ENCODE results near the gene DDX25.
A peak's percentile ranks its signal among the peaks of the same experiment; 100 is the strongest.

Gene DDX25

DNA sequence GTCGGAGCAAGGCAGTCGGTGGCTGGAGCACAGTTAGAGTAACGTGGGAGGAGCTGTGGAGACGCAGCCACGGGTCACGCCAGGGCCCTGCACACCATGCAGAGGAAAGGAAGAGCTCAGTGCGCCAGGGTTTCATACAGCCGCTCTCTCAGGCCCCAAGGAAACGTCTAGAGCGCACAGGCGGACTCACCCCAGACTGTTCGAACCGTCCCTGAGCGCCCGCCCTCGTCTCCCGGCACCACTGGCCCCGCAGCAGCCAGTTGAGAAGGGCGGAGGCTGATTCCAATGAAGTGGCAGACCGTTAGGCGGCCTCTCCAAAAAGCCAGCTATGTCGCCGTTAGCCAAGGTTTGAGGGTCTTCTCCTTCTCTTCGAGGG is 17.3 kb upstream of the DDX25 start:
- Histone ChIP-seq H3K4me3 (ENCODE audit: low read length) (peak overlapping the region; percentile 90), H3K4me2 (ENCODE audit: low read length) (peak overlapping the region; percentile 93), H3K9ac (ENCODE audit: low read depth, low read length) (peak overlapping the region; percentile 83), H3K9me3 (replicated peaks; ENCODE audit: low read length) (no peaks in the 10 kb centered on the region), H3K36me3 (ENCODE audit: insufficient read depth, low read length) (no peaks in the 10 kb centered on the region), H3K27me3 (ENCODE audit: control insufficient read depth, insufficient read depth, low read length) (peaks cover 5% of the 10 kb centered on the region), H3K4me1 (ENCODE audit: control insufficient read depth, insufficient read depth, low read length) (peaks cover 25% of the 10 kb centered on the region)

DNA sequence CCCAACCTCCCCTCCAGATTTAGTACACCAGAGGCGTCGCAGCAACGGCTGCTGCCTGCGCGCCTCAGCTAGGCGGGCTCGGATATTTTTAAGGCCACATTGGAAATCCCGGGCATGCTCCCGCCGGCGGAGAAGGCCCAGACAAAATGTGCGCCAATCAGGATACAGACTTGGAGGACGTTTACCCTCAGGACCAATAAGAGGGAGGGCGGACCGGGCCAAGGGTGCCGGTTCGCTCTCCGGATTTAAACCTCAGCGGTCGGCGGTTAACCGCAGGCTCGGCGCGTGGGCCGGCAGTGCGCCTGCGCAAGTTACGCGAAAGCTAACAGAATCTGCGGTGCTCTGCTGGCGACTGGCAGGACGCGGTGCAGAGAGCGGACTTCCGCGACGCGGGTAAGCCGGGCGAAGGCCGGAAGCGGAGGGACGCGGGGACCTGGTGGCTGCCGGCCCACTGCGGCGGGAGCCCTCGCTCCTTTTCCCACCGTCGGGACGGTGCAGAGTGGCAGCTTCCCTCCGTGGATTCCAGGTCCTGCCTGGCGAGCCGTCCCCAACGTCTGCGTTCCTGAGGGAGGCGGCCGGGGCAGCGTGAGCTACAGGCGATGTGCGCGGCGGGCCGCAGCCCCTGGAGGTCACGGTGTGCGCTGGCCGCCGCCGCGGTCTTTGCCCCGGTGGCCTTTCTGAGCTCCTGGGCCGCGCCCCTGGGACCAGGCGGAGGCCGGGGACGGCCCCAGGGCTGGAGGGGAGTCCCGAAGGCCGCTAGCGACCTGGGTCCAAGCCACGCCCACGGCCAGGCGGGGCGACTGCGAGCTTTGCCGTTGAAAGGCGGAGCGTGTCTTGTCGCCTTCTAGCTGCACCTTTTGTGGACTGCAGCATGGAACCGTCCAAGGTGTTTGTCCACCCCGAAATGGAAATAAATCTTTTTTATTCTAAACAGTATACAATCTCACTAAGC is 16.7 kb upstream of the DDX25 start, which contains the start of gene HYLS1:
TSS of gene HYLS1 (plus strand) at position 296 of the 952 bp plus-strand sequence. CDS start 11,701 bp downstream, outside the sequence.
- Histone ChIP-seq H3K9me3 (replicated peaks; ENCODE audit: low read length) (no peaks in the 10 kb centered on the region), H3K4me1 (ENCODE audit: control insufficient read depth, insufficient read depth, low read length) (peaks cover 30% of the 10 kb centered on the region), H3K9ac (ENCODE audit: low read depth, low read length) (peak within 1 kb of the TSS; percentile 83), H3K36me3 (ENCODE audit: insufficient read depth, low read length) (no peaks in the 10 kb centered on the region), H3K27me3 (ENCODE audit: control insufficient read depth, insufficient read depth, low read length) (no peaks in the 10 kb centered on the region), H3K4me2 (ENCODE audit: low read length) (peak within 1 kb of the TSS; percentile 93), H3K4me3 (ENCODE audit: low read length) (peak within 1 kb of the TSS; percentile 90)

GRCh38 chr11:125890447-125891100 is 13.7 kb upstream of the DDX25 start:
- Histone ChIP-seq H3K9ac (ENCODE audit: low read depth, low read length) (no peak overlapping the region), H3K36me3 (ENCODE audit: insufficient read depth, low read length) (peaks cover 24% of the 10 kb centered on the region), H3K4me2 (ENCODE audit: low read length) (peak overlapping the region; percentile 5), H3K27me3 (ENCODE audit: control insufficient read depth, insufficient read depth, low read length) (no peaks in the 10 kb centered on the region), H3K4me3 (ENCODE audit: low read length) (no peak overlapping the region), H3K9me3 (replicated peaks; ENCODE audit: low read length) (no peaks in the 10 kb centered on the region), H3K4me1 (ENCODE audit: control insufficient read depth, insufficient read depth, low read length) (peaks cover 35% of the 10 kb centered on the region)

GRCh38 chr11:125892071-125892470 is 12.2 kb upstream of the DDX25 start:
- no peaks in the 10 kb centered on the region for H3K9me3 ChIP-seq (replicated peaks; ENCODE audit: low read length)
- H3K36me3 ChIP-seq (ENCODE audit: insufficient read depth, low read length): peaks cover 28% of the 10 kb centered on the region
- H3K4me3 ChIP-seq (ENCODE audit: low read length): no peak overlapping the region
- no peak overlapping the region for H3K9ac ChIP-seq (ENCODE audit: low read depth, low read length)
- peaks cover 34% of the 10 kb centered on the region for H3K4me1 ChIP-seq (ENCODE audit: control insufficient read depth, insufficient read depth, low read length)
- peak overlapping the region; percentile 32 for H3K4me2 ChIP-seq (ENCODE audit: low read length)
- H3K27me3 ChIP-seq (ENCODE audit: control insufficient read depth, insufficient read depth, low read length): no peaks in the 10 kb centered on the region

DNA sequence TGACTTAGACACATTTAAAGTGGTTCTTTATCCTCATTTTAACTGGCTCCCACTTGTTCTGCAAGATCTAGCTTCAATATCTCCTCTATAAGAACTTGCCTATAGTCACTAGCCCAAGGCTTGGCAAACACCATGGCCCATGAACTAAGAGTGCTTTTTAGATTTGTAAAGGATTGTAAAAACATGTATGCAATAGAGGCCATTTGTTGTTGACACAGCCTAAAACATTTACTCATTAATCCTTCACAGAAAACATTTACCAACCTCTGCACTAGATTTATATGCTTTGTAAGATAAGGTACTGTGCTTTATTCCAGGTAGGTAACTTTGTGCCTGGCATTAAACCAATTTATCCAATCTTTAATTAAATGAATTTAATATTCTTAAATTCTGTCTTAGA is 11.3 kb upstream of the DDX25 start:
- Histone ChIP-seq H3K9ac (ENCODE audit: low read depth, low read length) (no peak overlapping the region), H3K4me1 (ENCODE audit: control insufficient read depth, insufficient read depth, low read length) (peaks cover 32% of the 10 kb centered on the region), H3K4me3 (ENCODE audit: low read length) (no peak overlapping the region), H3K36me3 (ENCODE audit: insufficient read depth, low read length) (peaks cover 28% of the 10 kb centered on the region), H3K4me2 (ENCODE audit: low read length) (peak overlapping the region; percentile 20), H3K27me3 (ENCODE audit: control insufficient read depth, insufficient read depth, low read length) (no peaks in the 10 kb centered on the region), H3K9me3 (replicated peaks; ENCODE audit: low read length) (no peaks in the 10 kb centered on the region)

DNA sequence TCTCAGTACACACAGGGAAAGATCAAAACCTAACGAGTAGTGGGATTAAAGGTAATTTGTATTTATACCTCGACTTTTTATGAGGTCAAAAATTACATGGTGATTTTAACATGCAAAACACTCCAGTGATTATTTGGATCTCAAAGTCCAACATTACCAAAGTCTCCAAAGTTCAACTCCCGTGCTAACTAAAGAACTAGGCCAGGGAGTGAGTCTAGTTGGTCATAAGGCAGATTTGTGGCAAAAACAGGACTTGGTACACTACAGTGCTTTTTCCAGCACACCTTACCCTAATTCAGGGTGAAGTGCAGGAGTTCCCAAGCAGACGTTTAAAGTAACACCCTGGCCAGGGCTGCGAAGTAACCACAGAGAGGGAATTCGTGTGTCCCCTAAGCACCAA is 2.4 kb upstream of the DDX25 start:
- H3K4me3 ChIP-seq (ENCODE audit: low read length): peak overlapping the region; percentile 84
- peaks cover 23% of the 10 kb centered on the region for H3K27me3 ChIP-seq (ENCODE audit: control insufficient read depth, insufficient read depth, low read length)
- H3K9me3 ChIP-seq (replicated peaks; ENCODE audit: low read length): no peaks in the 10 kb centered on the region
- H3K9ac ChIP-seq (ENCODE audit: low read depth, low read length): no peak overlapping the region
- peak overlapping the region; percentile 79 for H3K4me2 ChIP-seq (ENCODE audit: low read length)
- H3K4me1 ChIP-seq (ENCODE audit: control insufficient read depth, insufficient read depth, low read length): peaks cover 10% of the 10 kb centered on the region
- H3K36me3 ChIP-seq (ENCODE audit: insufficient read depth, low read length): peaks cover 18% of the 10 kb centered on the region

GRCh38 chr11:125902277-125902926 is 1.9 kb upstream of the DDX25 start:
- H3K4me3 ChIP-seq (ENCODE audit: low read length): peak overlapping the region; percentile 84
- peaks cover 23% of the 10 kb centered on the region for H3K27me3 ChIP-seq (ENCODE audit: control insufficient read depth, insufficient read depth, low read length)
- H3K9me3 ChIP-seq (replicated peaks; ENCODE audit: low read length): no peaks in the 10 kb centered on the region
- H3K4me1 ChIP-seq (ENCODE audit: control insufficient read depth, insufficient read depth, low read length): peaks cover 10% of the 10 kb centered on the region
- H3K4me2 ChIP-seq (ENCODE audit: low read length): peak overlapping the region; percentile 79
- H3K9ac ChIP-seq (ENCODE audit: low read depth, low read length): peak overlapping the region; percentile 84
- H3K36me3 ChIP-seq (ENCODE audit: insufficient read depth, low read length): peaks cover 18% of the 10 kb centered on the region

DNA sequence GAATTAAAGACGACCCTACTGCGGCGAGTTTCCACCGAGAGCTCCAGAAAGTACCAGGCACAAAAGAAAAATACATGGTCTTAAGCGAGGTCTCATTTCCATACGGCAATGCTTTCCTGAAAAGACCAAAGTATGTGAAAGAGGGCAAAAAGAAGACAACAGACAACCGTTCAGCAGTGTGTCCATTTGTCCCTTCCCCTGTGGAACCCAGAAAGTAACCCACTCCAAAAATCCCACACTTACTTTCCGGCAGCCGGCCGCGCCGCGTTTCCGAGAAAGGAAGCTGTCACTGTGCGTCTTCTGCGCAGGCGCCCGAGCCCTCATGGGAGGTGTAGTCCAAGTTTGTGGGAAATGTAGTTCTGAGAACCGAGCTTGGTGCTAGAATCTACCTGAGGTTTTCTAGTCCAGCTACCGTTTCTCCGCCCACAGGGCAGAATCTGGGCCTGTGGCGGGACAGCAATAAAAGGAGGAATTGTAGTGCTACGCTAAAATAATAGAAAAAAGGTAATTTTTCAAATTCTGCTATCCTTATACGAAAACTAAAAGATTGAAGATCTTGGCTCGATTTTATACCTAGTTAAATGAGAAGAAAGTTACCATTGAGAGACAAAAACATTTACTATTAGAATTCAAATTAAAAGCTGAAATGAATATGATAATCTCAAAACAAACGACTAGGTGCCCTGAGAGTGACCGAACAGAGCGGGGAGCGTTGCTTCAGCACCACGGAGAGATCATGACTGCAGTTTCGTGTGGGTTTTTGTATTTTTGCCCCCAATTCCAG is 1.2 kb upstream of the DDX25 start, which contains the start of gene PUS3:
TSS of gene PUS3 (minus strand) at position 280 of the 784 bp plus-strand sequence. CDS start 6,922 bp downstream, outside the sequence.
- Histone ChIP-seq H3K36me3 (ENCODE audit: insufficient read depth, low read length) (peaks cover 18% of the 10 kb centered on the region), H3K27me3 (ENCODE audit: control insufficient read depth, insufficient read depth, low read length) (peaks cover 24% of the 10 kb centered on the region), H3K9me3 (replicated peaks; ENCODE audit: low read length) (no peaks in the 10 kb centered on the region), H3K4me3 (ENCODE audit: low read length) (peak within 1 kb of the TSS; percentile 84), H3K4me2 (ENCODE audit: low read length) (peak within 1 kb of the TSS; percentile 79), H3K9ac (ENCODE audit: low read depth, low read length) (peak within 1 kb of the TSS; percentile 84), H3K4me1 (ENCODE audit: control insufficient read depth, insufficient read depth, low read length) (peaks cover 10% of the 10 kb centered on the region)

DNA sequence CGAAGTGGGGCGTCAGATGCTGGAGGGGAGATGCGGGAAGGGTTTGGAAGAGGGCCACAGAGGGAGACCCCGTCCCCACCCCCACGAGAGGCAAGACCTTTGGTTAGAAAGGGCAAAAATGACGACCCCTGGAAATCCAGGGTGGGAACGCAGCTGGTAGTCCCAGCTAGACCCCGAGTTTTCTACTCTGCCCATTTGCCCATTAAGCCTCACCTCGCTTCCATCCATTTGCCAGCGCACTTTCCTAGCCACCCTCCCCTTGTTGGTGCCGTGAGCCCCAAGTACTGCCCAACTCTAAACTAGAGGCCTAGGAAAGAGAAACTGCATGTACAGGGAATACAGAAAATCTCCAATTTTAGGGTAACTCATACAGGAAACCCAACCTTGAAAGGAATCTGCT is 370 bp downstream of the DDX25 start:
- Histone ChIP-seq H3K4me2 (ENCODE audit: low read length) (peak overlapping the region; percentile 51), H3K36me3 (ENCODE audit: insufficient read depth, low read length) (peaks cover 8% of the 10 kb centered on the region), H3K4me1 (ENCODE audit: control insufficient read depth, insufficient read depth, low read length) (peaks cover 10% of the 10 kb centered on the region), H3K27me3 (ENCODE audit: control insufficient read depth, insufficient read depth, low read length) (peaks cover 33% of the 10 kb centered on the region), H3K9ac (ENCODE audit: low read depth, low read length) (no peak overlapping the region), H3K4me3 (ENCODE audit: low read length) (no peak overlapping the region), H3K9me3 (replicated peaks; ENCODE audit: low read length) (no peaks in the 10 kb centered on the region)

DNA sequence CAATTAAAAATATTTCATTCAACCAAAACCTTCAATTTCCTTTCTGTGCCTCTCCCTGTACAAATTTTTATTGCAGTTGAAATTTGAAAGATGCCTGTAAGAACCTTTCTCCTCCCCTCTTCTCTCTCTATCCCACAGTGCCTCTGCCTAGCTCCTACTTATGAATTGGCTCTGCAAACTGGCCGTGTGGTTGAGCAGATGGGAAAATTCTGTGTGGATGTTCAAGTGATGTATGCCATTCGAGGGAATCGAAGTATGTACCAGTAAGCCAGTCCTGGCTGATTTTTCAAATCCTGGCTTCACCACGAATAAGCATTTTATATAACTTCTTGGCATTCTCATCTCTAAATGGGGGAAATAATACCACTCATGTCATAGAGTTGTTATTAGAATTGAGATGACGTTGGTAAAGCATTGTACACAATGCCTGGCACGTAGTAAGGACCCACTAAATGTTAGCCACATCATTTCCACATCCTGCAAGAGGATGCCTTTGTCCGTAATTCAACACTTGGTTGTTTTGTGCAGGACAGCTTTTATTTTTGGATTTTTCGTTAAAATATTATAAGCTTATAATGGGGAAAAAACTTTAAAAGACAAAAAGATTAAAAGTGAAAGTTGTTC is 6.0 kb downstream of the DDX25 start:
- H3K27me3 ChIP-seq (ENCODE audit: control insufficient read depth, insufficient read depth, low read length): peaks cover 59% of the 10 kb centered on the region
- H3K36me3 ChIP-seq (ENCODE audit: insufficient read depth, low read length): no peaks in the 10 kb centered on the region
- no peak overlapping the region for H3K4me2 ChIP-seq (ENCODE audit: low read length)
- H3K4me1 ChIP-seq (ENCODE audit: control insufficient read depth, insufficient read depth, low read length): no peaks in the 10 kb centered on the region
- no peak overlapping the region for H3K4me3 ChIP-seq (ENCODE audit: low read length)
- no peak overlapping the region for H3K9ac ChIP-seq (ENCODE audit: low read depth, low read length)
- no peaks in the 10 kb centered on the region for H3K9me3 ChIP-seq (replicated peaks; ENCODE audit: low read length)
